Parathyroid adenoma (tissue), 2 donors: Measurements from ENCODE around the gene PEX5L.

Source experiments
- H2AFZ ChIP-seq: fragments of 300-600 bp; sonication (generic); one replicate; pipeline ENCODE4 v1.7.0; 2017; ENCODE audit warnings: antibody characterized with exemption, mild to moderate bottlenecking
- H3K27ac ChIP-seq: fragments of 300-600 bp; sonication (generic); one replicate; pipeline ENCODE4 v1.7.0; 2017
- H3K27me3 ChIP-seq: fragments of 300-600 bp; sonication (generic); one replicate; pipeline ENCODE4 v1.7.0; 2017; ENCODE audit warnings: low read length; ENCODE audit not compliant: control insufficient read depth, insufficient read depth
- H3K36me3 ChIP-seq: fragments of 300-600 bp; sonication (generic); one replicate; pipeline ENCODE4 v1.7.0; 2017; ENCODE audit warnings: low read length; ENCODE audit not compliant: control insufficient read depth, insufficient read depth
- H3K4me1 ChIP-seq: fragments of 300-600 bp; sonication (generic); one replicate; pipeline ENCODE4 v1.7.0; 2017; ENCODE audit warnings: control low read depth
- H3K4me2 ChIP-seq: fragments of 300-600 bp; sonication (generic); one replicate; pipeline ENCODE4 v1.7.0; 2017; ENCODE audit warnings: low read length
- H3K4me3 ChIP-seq: fragments of 300-600 bp; sonication (generic); one replicate; pipeline ENCODE4 v1.7.0; 2017; ENCODE audit warnings: low read depth, low read length
- H3K79me2 ChIP-seq: fragments of 300-600 bp; sonication (generic); one replicate; pipeline ENCODE4 v1.7.0; 2017; ENCODE audit warnings: control low read depth
- H3K9ac ChIP-seq: fragments of 300-600 bp; sonication (generic); one replicate; pipeline ENCODE4 v1.7.0; 2017; ENCODE audit warnings: mild to moderate bottlenecking
- H3K9me3 ChIP-seq: fragments of 300-600 bp; sonication (generic); one replicate; pipeline ENCODE4 v1.7.0; 2017; ENCODE audit warnings: low read length; ENCODE audit not compliant: control insufficient read depth
- CTCF ChIP-seq: fragments of 300-600 bp; sonication (generic); IDR thresholded peaks from one replicate; pipeline ENCODE4 v1.7.0; 2017; ENCODE audit warnings: antibody characterized with exemption, mild to moderate bottlenecking
- donor health status: primary hyperparathyroidism.

The PEX5L gene

GRCh38 chr3:180036671-180037455 is at the start of gene PEX5L:
Gene PEX5L, minus strand, starts transcription at chr3:180036937. Its CDS starts 338 bp downstream, at chr3:180036599.
- peaks cover 9% of the 10 kb centered on the region for H3K4me1 ChIP-seq
- peak; percentile 8 for TF ChIP-seq CTCF
- H3K4me3 ChIP-seq, result peak within 1 kb of the TSS; percentile 39
- H3K27me3 ChIP-seq, result no peaks in the 10 kb centered on the region
- H3K79me2 ChIP-seq, result peaks cover 19% of the 10 kb centered on the region
- H3K36me3 ChIP-seq, result no peaks in the 10 kb centered on the region
- H2AFZ ChIP-seq, result peak within 1 kb of the TSS; percentile 80
- peak within 1 kb of the TSS; percentile 9 for H3K4me2 ChIP-seq
- H3K9me3 ChIP-seq, result no peaks in the 10 kb centered on the region
- peak within 1 kb of the TSS; percentile 95 for H3K27ac ChIP-seq
- H3K9ac ChIP-seq, result peak within 1 kb of the TSS; percentile 79

GRCh38 chr3:180085122-180085710 is 48.5 kb upstream of the PEX5L start:
- no peaks in the 10 kb centered on the region for H3K27me3 ChIP-seq
- no peaks in the 10 kb centered on the region for H3K36me3 ChIP-seq
- no peak overlapping the region for H2AFZ ChIP-seq
- H3K4me2 ChIP-seq, result no peak overlapping the region
- no peaks in the 10 kb centered on the region for H3K4me1 ChIP-seq
- H3K9me3 ChIP-seq, result no peaks in the 10 kb centered on the region
- peak; percentile 23 for TF ChIP-seq CTCF
- H3K27ac ChIP-seq, result no peak overlapping the region
- H3K79me2 ChIP-seq, result no peaks in the 10 kb centered on the region
- H3K9ac ChIP-seq, result no peak overlapping the region
- no peak overlapping the region for H3K4me3 ChIP-seq

GRCh38 chr3:180082699-180083098 is 46.0 kb upstream of the PEX5L start:
- Histone ChIP-seq H3K27ac (no peak overlapping the region), H2AFZ (no peak overlapping the region), H3K79me2 (no peaks in the 10 kb centered on the region), H3K9me3 (no peaks in the 10 kb centered on the region), H3K27me3 (no peaks in the 10 kb centered on the region), H3K36me3 (no peaks in the 10 kb centered on the region), H3K4me1 (no peaks in the 10 kb centered on the region), H3K9ac (no peak overlapping the region), H3K4me3 (no peak overlapping the region), H3K4me2 (no peak overlapping the region)
- TF ChIP-seq CTCF, result no peak

- Histone ChIP-seq H3K27ac (no peak overlapping the region), H3K4me2 (no peak overlapping the region), H3K9ac (no peak overlapping the region), H2AFZ (no peak overlapping the region), H3K4me1 (no peaks in the 10 kb centered on the region), H3K27me3 (no peaks in the 10 kb centered on the region), H3K36me3 (no peaks in the 10 kb centered on the region), H3K9me3 (no peaks in the 10 kb centered on the region), H3K4me3 (no peak overlapping the region), H3K79me2 (no peaks in the 10 kb centered on the region)
- no peak for TF ChIP-seq CTCF
Observed at GRCh38 chr3:180078592-180078991, 41.9 kb upstream of the PEX5L start.
